WERI-Rb-1 (cell line): ENCODE results near the gene DDX19B.
A peak's percentile ranks its signal among the peaks of the same experiment; 100 is the strongest.
"Not testable (repeated sequence)": the region's sequence is repeated elsewhere in the genome, so short reads cannot be mapped to it uniquely, and the experiment has no call there.

Source experiments
- DNase-seq: peaks from one replicate; pipeline ENCODE4 v3.0.0-alpha.2; 2020
- H3K27ac ChIP-seq: fragments of 250-450 bp; sonication (Bioruptor Pico); 2 replicates; pipeline ENCODE4 v1.5.1; 2020; ENCODE audit warnings: mild to moderate bottlenecking, moderate library complexity
- H3K27me3 ChIP-seq: fragments of 250-450 bp; sonication (Bioruptor Pico); 2 replicates; pipeline ENCODE4 v1.5.1; 2021; ENCODE audit warnings: mild to moderate bottlenecking, low read depth, moderate library complexity; ENCODE audit not compliant: insufficient read depth, severe bottlenecking
- H3K36me3 ChIP-seq: fragments of 250-450 bp; sonication (Bioruptor Pico); 2 replicates; pipeline ENCODE4 v1.5.1; 2020; ENCODE audit warnings: mild to moderate bottlenecking, moderate library complexity
- H3K4me3 ChIP-seq: 2 replicates; pipeline ENCODE4 v1.5.1; 2011; ENCODE audit warnings: low read depth, mild to moderate bottlenecking, control low read depth, low read length
- H3K9me3 ChIP-seq: fragments of 250-450 bp; sonication (Bioruptor Pico); 2 replicates; pipeline ENCODE4 v1.5.1; 2021; ENCODE audit warnings: mild to moderate bottlenecking, moderate library complexity; ENCODE audit not compliant: severe bottlenecking
- CTCF ChIP-seq: IDR thresholded peaks from 2 replicates; pipeline ENCODE4 v1.5.1; 2011; ENCODE audit warnings: low read depth, mild to moderate bottlenecking, control low read depth, inconsistent platforms, low read length

Gene DDX19B

GRCh38 chr16:70258065-70258464 lies 40.9 kb upstream of the DDX19B start:
- DNase-seq = no peak
- H3K9me3 ChIP-seq = no peaks in the 10 kb centered on the region
- peaks cover 94% of the 10 kb centered on the region for H3K36me3 ChIP-seq
- H3K4me3 ChIP-seq = no peak overlapping the region
- TF ChIP-seq CTCF = no peak
- no peak overlapping the region for H3K27ac ChIP-seq
- no peaks in the 10 kb centered on the region for H3K27me3 ChIP-seq

- H3K9me3 ChIP-seq = no peaks in the 10 kb centered on the region
- no peak for TF ChIP-seq CTCF
- no peak overlapping the region for H3K4me3 ChIP-seq
- H3K27me3 ChIP-seq = no peaks in the 10 kb centered on the region
- DNase-seq = no peak
- no peak overlapping the region for H3K27ac ChIP-seq
- H3K36me3 ChIP-seq = peaks cover 94% of the 10 kb centered on the region
These were observed 40.0 kb upstream of the DDX19B start for GRCh38 chr16:70258946-70259345.

- H3K4me3 ChIP-seq, H3K27ac ChIP-seq, DNase-seq, H3K27me3 ChIP-seq, H3K9me3 ChIP-seq: not testable (repeated sequence)
- peaks cover 95% of the 10 kb centered on the region for H3K36me3 ChIP-seq
These were observed 39.1 kb upstream of the DDX19B start for GRCh38 chr16:70259903-70260302.

- peak; percentile 50 for DNase-seq
- H3K27ac ChIP-seq = no peak overlapping the region
- no peaks in the 10 kb centered on the region for H3K9me3 ChIP-seq
- TF ChIP-seq CTCF = peak; percentile 73
- no peaks in the 10 kb centered on the region for H3K27me3 ChIP-seq
- H3K4me3 ChIP-seq = no peak overlapping the region
- H3K36me3 ChIP-seq = peaks cover 88% of the 10 kb centered on the region
These were observed 31.5 kb upstream of the DDX19B start for GRCh38 chr16:70267516-70267915.

GRCh38 chr16:70267922-70268321 lies 31.1 kb upstream of the DDX19B start:
- H3K36me3 ChIP-seq = peaks cover 89% of the 10 kb centered on the region
- H3K4me3 ChIP-seq, DNase-seq, H3K9me3 ChIP-seq, H3K27ac ChIP-seq, H3K27me3 ChIP-seq: not testable (repeated sequence)

GRCh38 chr16:70269471-70269870 lies 29.5 kb upstream of the DDX19B start:
- Histone ChIP-seq H3K9me3 (no peaks in the 10 kb centered on the region), H3K27ac (no peak overlapping the region), H3K4me3 (no peak overlapping the region), H3K27me3 (no peaks in the 10 kb centered on the region), H3K36me3 (peaks cover 87% of the 10 kb centered on the region)
- no peak for DNase-seq
- no peak for TF ChIP-seq CTCF

- peaks cover 85% of the 10 kb centered on the region for H3K36me3 ChIP-seq
These were observed 28.8 kb upstream of the DDX19B start for GRCh38 chr16:70270176-70270575.

More at GRCh38 chr16:70270176-70270575, 28.8 kb upstream of the DDX19B start:
- Histone ChIP-seq H3K4me3 (no peak overlapping the region), H3K27me3 (no peaks in the 10 kb centered on the region), H3K27ac (no peak overlapping the region), H3K9me3 (no peaks in the 10 kb centered on the region)
- no peak for TF ChIP-seq CTCF
- no peak for DNase-seq
